ENCODE results near the gene KIFC3. TPM values are rescaled to one million over a fixed set of nuclear protein-coding genes. Genes with fewer than 3 reads are reported as not detected.

Gene KIFC3
- total RNA-seq, 2 donors from 2014 or later, result 3.8 to 5.7 TPM

GRCh38 chr16:57750796-57751538 lies 51.3 kb downstream of the KIFC3 start:
- no peaks in the 10 kb centered on the region for H3K36me3 ChIP-seq

GRCh38 chr16:57749856-57750452 lies 52.3 kb downstream of the KIFC3 start:
- no peak overlapping the region for H3K27ac ChIP-seq
- no peaks in the 10 kb centered on the region for H3K27me3 ChIP-seq
- H3K36me3 ChIP-seq, result no peaks in the 10 kb centered on the region
- H3K9me3 ChIP-seq, result no peaks in the 10 kb centered on the region
- H3K4me1 ChIP-seq, result no peaks in the 10 kb centered on the region
- no peak overlapping the region for H3K9ac ChIP-seq (ENCODE audit: low read depth in 2 of 2, low read length in 2 of 2)
- H3K4me3 ChIP-seq, result no peak overlapping the region
- TF ChIP-seq CTCF (IDR thresholded peaks at IDR 0.05), result no peak
- intact Hi-C loops (cut with DNase I), result loop anchor here (10.0 kb wide), 1 partner anchor 245 kb away; no protein-coding TSS in a partner anchor
- no peak for DNase-seq

More at GRCh38 chr16:57750796-57751538, 51.3 kb downstream of the KIFC3 start:
- Histone ChIP-seq H3K9ac (ENCODE audit: low read depth in 2 of 2, low read length in 2 of 2) (no peak overlapping the region), H3K27ac (no peak overlapping the region), H3K9me3 (no peaks in the 10 kb centered on the region), H3K4me1 (no peaks in the 10 kb centered on the region), H3K4me3 (no peak overlapping the region), H3K27me3 (no peaks in the 10 kb centered on the region)
- DNase-seq, result no peak
- intact Hi-C loops (cut with DNase I), result loop anchor here (10.0 kb wide), 1 partner anchor 244 kb away; no protein-coding TSS in a partner anchor
- no peak for TF ChIP-seq CTCF (IDR thresholded peaks at IDR 0.05)

GRCh38 chr16:57749101-57749692 lies 53.1 kb downstream of the KIFC3 start:
- H3K9ac ChIP-seq (ENCODE audit: low read depth in 2 of 2, low read length in 2 of 2), result no peak overlapping the region
- no peaks in the 10 kb centered on the region for H3K36me3 ChIP-seq
- TF ChIP-seq CTCF (IDR thresholded peaks at IDR 0.05), result no peak

GRCh38 chr16:57748596-57748995 lies 53.7 kb downstream of the KIFC3 start:
- no peak overlapping the region for H3K9ac ChIP-seq (ENCODE audit: low read depth in 2 of 2, low read length in 2 of 2)
- DNase-seq, result no peak

More at GRCh38 chr16:57749101-57749692, 53.1 kb downstream of the KIFC3 start:
- Histone ChIP-seq H3K27ac (no peak overlapping the region), H3K4me1 (no peaks in the 10 kb centered on the region), H3K27me3 (no peaks in the 10 kb centered on the region), H3K4me3 (no peak overlapping the region), H3K9me3 (no peaks in the 10 kb centered on the region)
- no peak for DNase-seq
- intact Hi-C loops (cut with DNase I), result no loop called here

More at GRCh38 chr16:57748596-57748995, 53.7 kb downstream of the KIFC3 start:
- no peak overlapping the region for H3K27ac ChIP-seq
- no peaks in the 10 kb centered on the region for H3K27me3 ChIP-seq
- no peaks in the 10 kb centered on the region for H3K36me3 ChIP-seq
- TF ChIP-seq CTCF (IDR thresholded peaks at IDR 0.05), result no peak
- no peak overlapping the region for H3K4me3 ChIP-seq
- intact Hi-C loops (cut with DNase I), result no loop called here
- no peaks in the 10 kb centered on the region for H3K9me3 ChIP-seq
- no peaks in the 10 kb centered on the region for H3K4me1 ChIP-seq

All from colonic mucosa (tissue), 4 donors.